ENCODE data around the gene PDGFRA. TPM values are rescaled to one million over a fixed set of nuclear protein-coding genes. Genes with fewer than 3 reads are reported as not detected.

PDGFRA gene
- total and polyA plus RNA-seq, 9 donors: 192 to 736 (median 245) TPM

DNA sequence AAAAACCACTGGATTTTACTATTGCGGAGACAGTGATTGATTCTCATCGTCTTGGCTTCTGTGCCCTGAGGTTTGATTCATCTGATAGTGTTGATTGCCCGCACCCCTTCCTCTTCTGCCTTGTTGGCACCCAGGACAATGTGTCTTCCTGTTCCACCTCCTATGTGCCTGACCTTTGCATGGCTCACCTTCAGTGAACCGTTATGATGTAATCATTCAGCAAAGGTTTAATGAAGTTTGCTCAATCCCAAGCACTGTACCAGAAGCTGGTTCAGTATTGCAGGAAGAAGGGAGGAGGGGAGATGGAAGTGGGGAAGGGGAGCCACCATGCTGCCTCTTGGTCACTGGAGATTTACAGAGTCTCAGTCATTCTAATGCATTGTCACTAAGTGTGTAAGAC, 36.3 kb downstream of the PDGFRA start:
- 85 to 88% (median 88%) methylated on average over 4 of the region's 4 CpGs for WGBS, 3 donors
- no peaks in the 10 kb centered on the region for H3K27me3 ChIP-seq

GRCh38 chr4:54268151-54268550, 39.1 kb downstream of the PDGFRA start:
- H3K27me3 ChIP-seq: no peaks in the 10 kb centered on the region
- H3K27ac ChIP-seq: no peak overlapping the region
- H3K4me1 ChIP-seq (ENCODE audit: insufficient read depth): no peaks in the 10 kb centered on the region
- no peak for DNase-seq
- TF ChIP-seq, protein P1, sequence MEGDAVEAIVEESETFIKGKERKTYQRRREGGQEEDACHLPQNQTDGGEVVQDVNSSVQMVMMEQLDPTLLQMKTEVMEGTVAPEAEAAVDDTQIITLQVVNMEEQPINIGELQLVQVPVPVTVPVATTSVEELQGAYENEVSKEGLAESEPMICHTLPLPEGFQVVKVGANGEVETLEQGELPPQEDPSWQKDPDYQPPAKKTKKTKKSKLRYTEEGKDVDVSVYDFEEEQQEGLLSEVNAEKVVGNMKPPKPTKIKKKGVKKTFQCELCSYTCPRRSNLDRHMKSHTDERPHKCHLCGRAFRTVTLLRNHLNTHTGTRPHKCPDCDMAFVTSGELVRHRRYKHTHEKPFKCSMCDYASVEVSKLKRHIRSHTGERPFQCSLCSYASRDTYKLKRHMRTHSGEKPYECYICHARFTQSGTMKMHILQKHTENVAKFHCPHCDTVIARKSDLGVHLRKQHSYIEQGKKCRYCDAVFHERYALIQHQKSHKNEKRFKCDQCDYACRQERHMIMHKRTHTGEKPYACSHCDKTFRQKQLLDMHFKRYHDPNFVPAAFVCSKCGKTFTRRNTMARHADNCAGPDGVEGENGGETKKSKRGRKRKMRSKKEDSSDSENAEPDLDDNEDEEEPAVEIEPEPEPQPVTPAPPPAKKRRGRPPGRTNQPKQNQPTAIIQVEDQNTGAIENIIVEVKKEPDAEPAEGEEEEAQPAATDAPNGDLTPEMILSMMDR (IDR thresholded peaks at IDR 0.05): no peak
- intact Hi-C loops (cut with DNase I): no loop called here
- H3K9me3 ChIP-seq: no peaks in the 10 kb centered on the region
- no peaks in the 10 kb centered on the region for H3K36me3 ChIP-seq
- H3K4me3 ChIP-seq: no peak overlapping the region

More for the DNA sequence above, 36.3 kb downstream of the PDGFRA start:
- DNase-seq: no peak
- Histone ChIP-seq H3K4me3 (no peak overlapping the region), H3K27ac (no peak overlapping the region), H3K9me3 (no peaks in the 10 kb centered on the region), H3K36me3 (no peaks in the 10 kb centered on the region), H3K4me1 (ENCODE audit: insufficient read depth) (no peaks in the 10 kb centered on the region)
- no peak for TF ChIP-seq POLR2A (IDR thresholded peaks at IDR 0.05)
- TF ChIP-seq EP300 (IDR thresholded peaks at IDR 0.05): no peak
- TF ChIP-seq, protein P1 (IDR thresholded peaks at IDR 0.05): no peak
- intact Hi-C loops (cut with DNase I): no loop called here

DNA sequence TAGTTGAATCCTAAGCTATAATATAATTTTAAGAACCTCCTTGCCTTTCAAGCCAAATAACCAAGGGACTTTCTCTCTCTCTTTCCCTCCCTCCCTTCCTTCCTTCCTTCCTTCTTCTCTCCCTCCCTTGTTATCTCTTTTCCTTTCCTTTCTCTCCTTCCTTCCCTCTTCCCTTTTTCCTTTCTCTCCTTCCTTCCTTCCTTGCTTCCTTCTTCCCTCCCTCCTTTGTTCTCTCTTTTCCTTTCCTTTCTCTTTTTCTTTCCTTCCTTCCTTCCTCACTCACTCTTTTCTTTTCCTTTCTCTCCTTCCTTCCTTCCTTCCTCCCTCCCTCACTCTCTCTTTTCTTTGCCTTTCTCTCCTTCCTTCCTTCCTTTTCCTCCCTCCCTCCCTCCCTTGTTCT, 42.4 kb downstream of the PDGFRA start:
- TF ChIP-seq, protein P1 (IDR thresholded peaks at IDR 0.05): no peak
- TF ChIP-seq POLR2A (IDR thresholded peaks at IDR 0.05) (no peak), EP300 (IDR thresholded peaks at IDR 0.05) (no peak)
- intact Hi-C loops (cut with DNase I): no loop called here
- Histone ChIP-seq H3K36me3 (peaks cover 2% of the 10 kb centered on the region), H3K27me3 (no peaks in the 10 kb centered on the region), H3K27ac (no peak overlapping the region), H3K4me1 (ENCODE audit: insufficient read depth) (no peaks in the 10 kb centered on the region), H3K4me3 (no peak overlapping the region), H3K9me3 (no peaks in the 10 kb centered on the region)
- no peak for DNase-seq

DNA sequence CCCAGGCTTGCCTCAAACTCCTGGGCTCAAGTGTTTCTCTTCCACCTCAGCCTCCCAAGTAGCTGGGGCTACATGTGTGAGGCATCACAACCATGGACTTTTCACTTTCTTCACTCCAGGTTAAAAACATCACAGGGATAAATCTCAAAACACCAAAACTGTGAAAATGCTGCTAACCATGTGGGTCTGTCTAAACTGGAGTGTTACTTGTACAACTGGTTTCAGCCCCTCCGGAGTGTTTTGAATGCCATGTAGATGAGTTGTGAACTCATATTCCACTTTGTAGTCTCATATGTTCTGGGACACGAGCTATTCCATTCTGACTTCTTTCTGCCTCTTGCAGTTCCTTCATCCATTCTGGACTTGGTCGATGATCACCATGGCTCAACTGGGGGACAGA, 43.0 kb downstream of the PDGFRA start:
- no peaks in the 10 kb centered on the region for H3K27me3 ChIP-seq
- H3K4me1 ChIP-seq (ENCODE audit: insufficient read depth): no peaks in the 10 kb centered on the region
- H3K36me3 ChIP-seq: peaks cover 2% of the 10 kb centered on the region
- H3K9me3 ChIP-seq: no peaks in the 10 kb centered on the region
- no peak overlapping the region for H3K27ac ChIP-seq
- DNase-seq: no peak
- intact Hi-C loops (cut with DNase I): no loop called here
- TF ChIP-seq POLR2A (IDR thresholded peaks at IDR 0.05) (no peak), EP300 (IDR thresholded peaks at IDR 0.05) (no peak)
- TF ChIP-seq, protein P1 (IDR thresholded peaks at IDR 0.05): no peak
- 91 to 95% (median 94%) methylated on average over 3 of the region's 3 CpGs for WGBS, 3 donors
- no peak overlapping the region for H3K4me3 ChIP-seq

GRCh38 chr4:54274264-54274663, 45.2 kb downstream of the PDGFRA start:
- Histone ChIP-seq H3K4me3 (no peak overlapping the region), H3K9me3 (no peaks in the 10 kb centered on the region), H3K27me3 (no peaks in the 10 kb centered on the region), H3K27ac (no peak overlapping the region), H3K4me1 (ENCODE audit: insufficient read depth) (peaks cover 4% of the 10 kb centered on the region), H3K36me3 (peaks cover 2% of the 10 kb centered on the region)
- TF ChIP-seq EP300 (IDR thresholded peaks at IDR 0.05) (no peak), POLR2A (IDR thresholded peaks at IDR 0.05) (no peak)
- TF ChIP-seq, protein P1 (IDR thresholded peaks at IDR 0.05): no peak
- intact Hi-C loops (cut with DNase I): no loop called here
- WGBS, 3 donors: 95 to 98% (median 95%) methylated on average over 3 of the region's 3 CpGs
- no peak for DNase-seq

Data from ovary (tissue), 9 donors.